Measurements from ENCODE around the gene TTLL7.

Gene TTLL7

GRCh38 chr1:83932281-83932680 is 66.7 kb downstream of the TTLL7 start:
- in situ Hi-C loops (cut with MboI; ENCODE audit: low sequenced_read_pairs), result loop anchor here (25.0 kb wide), 1 partner anchor 180 kb away; no protein-coding TSS in a partner anchor

- in situ Hi-C loops (cut with MboI; ENCODE audit: low sequenced_read_pairs), result loop anchor here (25.0 kb wide), 1 partner anchor 181 kb away; no protein-coding TSS in a partner anchor
Observed at GRCh38 chr1:83931658-83932253, 67.2 kb downstream of the TTLL7 start.

GRCh38 chr1:83929184-83929583 is 69.7 kb downstream of the TTLL7 start:
- in situ Hi-C loops (cut with MboI; ENCODE audit: low sequenced_read_pairs), result loop anchor here (25.0 kb wide), 1 partner anchor 183 kb away; no protein-coding TSS in a partner anchor

GRCh38 chr1:83928396-83928795 is 70.5 kb downstream of the TTLL7 start:
- in situ Hi-C loops (cut with MboI; ENCODE audit: low sequenced_read_pairs), result loop anchor here (25.0 kb wide), 1 partner anchor 184 kb away; no protein-coding TSS in a partner anchor

GRCh38 chr1:83927701-83928100 is 71.2 kb downstream of the TTLL7 start:
- in situ Hi-C loops (cut with MboI; ENCODE audit: low sequenced_read_pairs), result loop anchor here (25.0 kb wide), 1 partner anchor 185 kb away; no protein-coding TSS in a partner anchor

- in situ Hi-C loops (cut with MboI; ENCODE audit: low sequenced_read_pairs), result loop anchor here (25.0 kb wide), 1 partner anchor 185 kb away; no protein-coding TSS in a partner anchor
Observed at GRCh38 chr1:83927061-83927460, 71.9 kb downstream of the TTLL7 start.

- in situ Hi-C loops (cut with MboI; ENCODE audit: low sequenced_read_pairs), result loop anchor here (25.0 kb wide), 1 partner anchor 839 kb away; no protein-coding TSS in a partner anchor
Observed at GRCh38 chr1:83923553-83923952, 75.4 kb downstream of the TTLL7 start.

GRCh38 chr1:83922431-83922830 is 76.5 kb downstream of the TTLL7 start:
- in situ Hi-C loops (cut with MboI; ENCODE audit: low sequenced_read_pairs), result loop anchor here (25.0 kb wide), 1 partner anchor 840 kb away; no protein-coding TSS in a partner anchor

GRCh38 chr1:83920320-83920719 is 78.6 kb downstream of the TTLL7 start:
- in situ Hi-C loops (cut with MboI; ENCODE audit: low sequenced_read_pairs), result loop anchor here (25.0 kb wide), 1 partner anchor 842 kb away; no protein-coding TSS in a partner anchor

GRCh38 chr1:83919872-83920271 is 79.1 kb downstream of the TTLL7 start:
- in situ Hi-C loops (cut with MboI; ENCODE audit: low sequenced_read_pairs), result loop anchor here (25.0 kb wide), 1 partner anchor 842 kb away; no protein-coding TSS in a partner anchor

- in situ Hi-C loops (cut with MboI; ENCODE audit: low sequenced_read_pairs), result loop anchor here (25.0 kb wide), 1 partner anchor 844 kb away; no protein-coding TSS in a partner anchor
Observed at GRCh38 chr1:83918688-83919285, 80.1 kb downstream of the TTLL7 start.

GRCh38 chr1:83917959-83918358 is 81.0 kb downstream of the TTLL7 start:
- in situ Hi-C loops (cut with MboI; ENCODE audit: low sequenced_read_pairs), result loop anchor here (25.0 kb wide), 1 partner anchor 844 kb away; no protein-coding TSS in a partner anchor

- in situ Hi-C loops (cut with MboI; ENCODE audit: low sequenced_read_pairs), result loop anchor here (25.0 kb wide), 1 partner anchor 846 kb away; no protein-coding TSS in a partner anchor
Observed at GRCh38 chr1:83916094-83916493, 82.8 kb downstream of the TTLL7 start.

- in situ Hi-C loops (cut with MboI; ENCODE audit: low sequenced_read_pairs), result loop anchor here (25.0 kb wide), 1 partner anchor 849 kb away; no protein-coding TSS in a partner anchor
Observed at GRCh38 chr1:83912876-83913275, 86.1 kb downstream of the TTLL7 start.

- in situ Hi-C loops (cut with MboI; ENCODE audit: low sequenced_read_pairs), result loop anchor here (25.0 kb wide), 1 partner anchor 852 kb away; no protein-coding TSS in a partner anchor
Observed at GRCh38 chr1:83910461-83910860, 88.5 kb downstream of the TTLL7 start.

GRCh38 chr1:83909687-83910086 is 89.2 kb downstream of the TTLL7 start:
- in situ Hi-C loops (cut with MboI; ENCODE audit: low sequenced_read_pairs), result loop anchor here (25.0 kb wide), 1 partner anchor 853 kb away; no protein-coding TSS in a partner anchor

- in situ Hi-C loops (cut with MboI; ENCODE audit: low sequenced_read_pairs), result loop anchor here (25.0 kb wide), 1 partner anchor 857 kb away; no protein-coding TSS in a partner anchor
Observed at GRCh38 chr1:83905315-83905907, 93.5 kb downstream of the TTLL7 start.

GRCh38 chr1:83901547-83902155 is 97.3 kb downstream of the TTLL7 start:
- in situ Hi-C loops (cut with MboI; ENCODE audit: low sequenced_read_pairs), result loop anchor here (25.0 kb wide), 1 partner anchor 861 kb away; no protein-coding TSS in a partner anchor

GRCh38 chr1:83900524-83900923 is 98.4 kb downstream of the TTLL7 start:
- in situ Hi-C loops (cut with MboI; ENCODE audit: low sequenced_read_pairs), result loop anchor here (25.0 kb wide), 1 partner anchor 862 kb away; no protein-coding TSS in a partner anchor

- in situ Hi-C loops (cut with MboI; ENCODE audit: low sequenced_read_pairs), result no loop called here
Observed at GRCh38 chr1:83897516-83897915, 101.4 kb downstream of the TTLL7 start.
